H1 (cell line): ENCODE measurements around the gene CTNNBL1. TPM values are rescaled to one million over a fixed set of nuclear protein-coding genes. Genes with fewer than 3 reads are reported as not detected.

ENCODE experiments used
- KDM1A ChIP-seq: fragments of 200-600, 300-600 bp; sonication (generic); IDR thresholded peaks from 2 replicates; pipeline ENCODE4 v1.7.1; 2016; ENCODE audit warnings: mild to moderate bottlenecking, low read length, borderline replicate concordance
- MAFK ChIP-seq: IDR thresholded peaks from 2 replicates; pipeline ENCODE4 v1.6.1; 2012; ENCODE audit warnings: low read depth, mild to moderate bottlenecking, improper control_type of control experiment, low read length
- polyA plus RNA-seq, 7 experiments: library from polyadenylated mRNA; depleted of rRNA in 3 of 7; stranded (reverse) in 5 of 7; unstranded in 2 of 7; fragments of >200 nt in 5 of 7; fragments of 200-250 nt in 2 of 7; gene quantifications; 1 replicate in 5 of 7; 2 replicates in 1 of 7; 4 replicates in 1 of 7; pipeline versions ENCODE4 v1.2.1 to v1.2.3, GENCODE V29; 2011 to 2013; ENCODE audit warnings: missing spikeins in 2 of 7, mixed read lengths in 2 of 7
- total RNA-seq: library from RNA; stranded (reverse); fragmentation: NEBNext Ultra II Directional; extraction: Animal tissue kit (Norgen Biotek cat#: 25700); gene quantifications from 2 replicates; pipeline ENCODE4 v1.2.1, GENCODE V29; 2021

The CTNNBL1 gene
- total and polyA plus RNA-seq, 2 of the 8 experiments (the other 6 are each of a cell fraction or from before 2014, with no cell fraction given): 19.6 to 81.6 TPM

- TF ChIP-seq MAFK: no peak
- TF ChIP-seq KDM1A: no peak
These were observed 187.9 kb downstream of the CTNNBL1 start (continued) for GRCh38 chr20:37881601-37882343.
